Activated B cell treated with CpG ODN at 0.5 μM for 24 hours (primary cell): ENCODE measurements around the gene HOXB5. TPM values are rescaled to one million over a fixed set of nuclear protein-coding genes. Genes with fewer than 3 reads are reported as not detected.

ENCODE experiments used
- ATAC-seq: fragments of 200-7000 bp; cut with Tn5 transposase; one replicate; pipeline ENCODE4 v1.10.0; 2021; ENCODE audit warnings: low read depth, mild to moderate bottlenecking, moderate library complexity
- CTCF ChIA-PET: fragments of 350-600 bp; sonication (Branson Sonifier 250); formaldehyde crosslinking; loops from one replicate; lab custom pipeline; 2021; ENCODE audit warnings: antibody characterized with exemption; lab: Charles Lee
- POLR2A ChIA-PET: fragments of 350-600 bp; sonication (Branson Sonifier 250); formaldehyde crosslinking; loops from one replicate; lab custom pipeline; 2021; ENCODE audit warnings: antibody characterized with exemption; lab: Charles Lee
- DNase-seq: peaks from one replicate; pipeline ENCODE4 v3.0.0; 2022
- H3K27ac Mint-ChIP-seq: one replicate; pipeline ENCODE4 v1.8.0; 2020; ENCODE audit warnings: mixed read lengths
- H3K27me3 Mint-ChIP-seq: one replicate; pipeline ENCODE4 v1.8.0; 2021; ENCODE audit warnings: mixed read lengths
- H3K36me3 Mint-ChIP-seq: one replicate; pipeline ENCODE4 v1.8.0; 2021; ENCODE audit warnings: low read depth, mixed read lengths
- H3K4me1 Mint-ChIP-seq: one replicate; pipeline ENCODE4 v1.8.0; 2021; ENCODE audit warnings: mixed read lengths
- H3K4me3 Mint-ChIP-seq: one replicate; pipeline ENCODE4 v1.8.0; 2020; ENCODE audit warnings: mild to moderate bottlenecking, mixed read lengths
- H3K9me3 Mint-ChIP-seq: one replicate; pipeline ENCODE4 v1.8.0; 2020; ENCODE audit warnings: mixed read lengths
- intact Hi-C: fragments of 100-400 bp; cut with micrococcal nuclease; formaldehyde crosslinking; loops from one replicate; pipeline ENCODE4 v1.15.1; 2024
- total RNA-seq: library from RNA; stranded (reverse); gene quantifications from 2 replicates; pipeline ENCODE4 v1.2.3, GENCODE V29; 2022
- TF ChIP-seq, protein P1 (sequence below): fragments of 200-600 bp; IDR thresholded peaks from one replicate; pipeline ENCODE4 v1.8.0; 2022; ENCODE audit warnings: antibody characterized with exemption, mild to moderate bottlenecking

Gene HOXB5
- total RNA-seq, 1 donor from 2014 or later = not detected

DNA sequence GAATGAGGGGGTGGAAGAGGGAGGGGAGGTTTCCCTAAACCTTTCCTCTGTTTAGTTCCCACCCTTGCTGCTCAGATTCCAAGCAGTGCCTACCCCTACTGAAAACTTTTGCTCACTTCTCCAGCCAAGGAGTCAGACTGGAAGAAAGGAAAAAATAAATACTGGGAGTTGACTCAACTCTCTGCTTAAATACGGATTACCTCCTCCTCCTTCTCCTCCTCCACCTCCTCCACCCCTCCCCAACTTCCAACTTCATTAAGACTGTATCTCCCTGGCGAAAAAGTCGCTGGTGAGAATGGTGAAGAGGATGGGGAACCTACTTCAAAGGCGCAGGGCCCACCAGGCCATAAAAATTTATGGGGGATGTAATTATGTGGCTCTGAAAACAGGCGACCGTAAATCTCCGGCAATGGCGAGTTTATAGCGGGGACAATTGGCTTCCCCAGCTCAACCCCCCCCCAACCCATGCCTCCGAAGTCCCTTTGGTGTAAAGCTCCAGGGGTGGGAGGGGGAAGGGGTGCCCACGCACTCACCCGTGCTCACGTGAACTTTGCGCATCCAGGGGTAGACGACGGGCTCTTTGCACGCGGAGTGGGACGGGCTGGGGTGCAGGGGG, 16.1 kb downstream of the HOXB5 start:
- peak overlapping the region; percentile 80 for H3K4me3 Mint-ChIP-seq
- peaks cover 2% of the 10 kb centered on the region for H3K36me3 Mint-ChIP-seq
- TF ChIP-seq, protein P1, sequence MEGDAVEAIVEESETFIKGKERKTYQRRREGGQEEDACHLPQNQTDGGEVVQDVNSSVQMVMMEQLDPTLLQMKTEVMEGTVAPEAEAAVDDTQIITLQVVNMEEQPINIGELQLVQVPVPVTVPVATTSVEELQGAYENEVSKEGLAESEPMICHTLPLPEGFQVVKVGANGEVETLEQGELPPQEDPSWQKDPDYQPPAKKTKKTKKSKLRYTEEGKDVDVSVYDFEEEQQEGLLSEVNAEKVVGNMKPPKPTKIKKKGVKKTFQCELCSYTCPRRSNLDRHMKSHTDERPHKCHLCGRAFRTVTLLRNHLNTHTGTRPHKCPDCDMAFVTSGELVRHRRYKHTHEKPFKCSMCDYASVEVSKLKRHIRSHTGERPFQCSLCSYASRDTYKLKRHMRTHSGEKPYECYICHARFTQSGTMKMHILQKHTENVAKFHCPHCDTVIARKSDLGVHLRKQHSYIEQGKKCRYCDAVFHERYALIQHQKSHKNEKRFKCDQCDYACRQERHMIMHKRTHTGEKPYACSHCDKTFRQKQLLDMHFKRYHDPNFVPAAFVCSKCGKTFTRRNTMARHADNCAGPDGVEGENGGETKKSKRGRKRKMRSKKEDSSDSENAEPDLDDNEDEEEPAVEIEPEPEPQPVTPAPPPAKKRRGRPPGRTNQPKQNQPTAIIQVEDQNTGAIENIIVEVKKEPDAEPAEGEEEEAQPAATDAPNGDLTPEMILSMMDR = no peak
- peaks cover 45% of the 10 kb centered on the region for H3K4me1 Mint-ChIP-seq
- DNase-seq (no peak), ATAC-seq (peak; percentile 6)
- H3K27me3 Mint-ChIP-seq = peaks cover 35% of the 10 kb centered on the region
- intact Hi-C loops = no loop called here
- H3K27ac Mint-ChIP-seq = peak overlapping the region; percentile 24
- POLR2A ChIA-PET = interaction anchor here (0.6 to 0.8 kb wide), 2 partner anchors 171 to 270 kb away, joined by 3 to 4 read pairs; no protein-coding TSS in a partner anchor
- H3K9me3 Mint-ChIP-seq = no peaks in the 10 kb centered on the region
- CTCF ChIA-PET = no interaction called here

DNA sequence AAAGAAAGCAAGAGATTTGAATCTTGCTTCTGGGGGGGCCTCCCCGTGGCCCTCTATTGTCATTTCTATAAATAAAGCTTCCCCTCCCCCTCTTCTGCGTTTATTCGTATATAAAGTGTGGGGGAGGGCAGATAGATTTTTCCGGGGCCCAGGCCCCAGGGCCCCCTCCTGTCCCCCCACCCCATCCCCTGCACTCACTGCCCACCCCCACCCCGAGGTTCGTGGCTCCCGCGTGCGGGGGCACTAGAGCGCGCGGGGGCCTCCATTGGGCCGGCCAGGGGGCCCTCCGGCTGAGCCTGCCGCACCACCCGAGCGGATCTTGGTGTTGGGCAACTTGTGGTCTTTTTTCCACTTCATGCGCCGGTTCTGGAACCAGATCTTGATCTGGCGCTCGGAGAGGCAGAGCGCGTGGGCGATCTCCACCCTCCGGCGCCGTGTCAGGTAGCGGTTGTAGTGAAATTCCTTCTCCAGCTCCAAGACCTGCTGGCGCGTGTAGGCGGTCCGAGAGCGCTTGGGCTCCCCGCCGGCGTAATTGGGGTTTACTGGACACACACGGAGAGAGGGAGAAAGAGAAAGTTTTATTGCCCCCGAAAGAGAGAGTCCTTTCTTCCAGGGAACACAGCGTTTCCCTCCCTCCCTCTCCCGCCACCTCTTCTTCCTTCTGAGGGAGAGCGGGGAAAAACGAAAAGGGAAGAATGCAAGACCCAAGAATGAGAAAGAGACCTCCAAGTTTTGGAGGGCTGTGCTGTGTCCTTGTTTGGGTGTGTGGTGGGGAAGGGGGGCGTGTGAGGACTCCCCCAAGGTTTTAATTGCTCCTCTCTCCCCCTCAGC, 16.9 kb downstream of the HOXB5 start:
- ATAC-seq = no peak
- no peaks in the 10 kb centered on the region for H3K9me3 Mint-ChIP-seq
- peaks cover 32% of the 10 kb centered on the region for H3K27me3 Mint-ChIP-seq
- CTCF ChIA-PET = no interaction called here
- TF ChIP-seq, protein P1 = no peak
- H3K4me1 Mint-ChIP-seq = peaks cover 40% of the 10 kb centered on the region
- peaks cover 2% of the 10 kb centered on the region for H3K36me3 Mint-ChIP-seq
- H3K27ac Mint-ChIP-seq = no peak overlapping the region
- POLR2A ChIA-PET = interaction anchor here (0.7 to 0.8 kb wide), 2 partner anchors 32 to 172 kb away, joined by 3 read pairs; no protein-coding TSS in a partner anchor
- intact Hi-C loops = no loop called here
- no peak for DNase-seq
- peak overlapping the region; percentile 80 for H3K4me3 Mint-ChIP-seq

DNA sequence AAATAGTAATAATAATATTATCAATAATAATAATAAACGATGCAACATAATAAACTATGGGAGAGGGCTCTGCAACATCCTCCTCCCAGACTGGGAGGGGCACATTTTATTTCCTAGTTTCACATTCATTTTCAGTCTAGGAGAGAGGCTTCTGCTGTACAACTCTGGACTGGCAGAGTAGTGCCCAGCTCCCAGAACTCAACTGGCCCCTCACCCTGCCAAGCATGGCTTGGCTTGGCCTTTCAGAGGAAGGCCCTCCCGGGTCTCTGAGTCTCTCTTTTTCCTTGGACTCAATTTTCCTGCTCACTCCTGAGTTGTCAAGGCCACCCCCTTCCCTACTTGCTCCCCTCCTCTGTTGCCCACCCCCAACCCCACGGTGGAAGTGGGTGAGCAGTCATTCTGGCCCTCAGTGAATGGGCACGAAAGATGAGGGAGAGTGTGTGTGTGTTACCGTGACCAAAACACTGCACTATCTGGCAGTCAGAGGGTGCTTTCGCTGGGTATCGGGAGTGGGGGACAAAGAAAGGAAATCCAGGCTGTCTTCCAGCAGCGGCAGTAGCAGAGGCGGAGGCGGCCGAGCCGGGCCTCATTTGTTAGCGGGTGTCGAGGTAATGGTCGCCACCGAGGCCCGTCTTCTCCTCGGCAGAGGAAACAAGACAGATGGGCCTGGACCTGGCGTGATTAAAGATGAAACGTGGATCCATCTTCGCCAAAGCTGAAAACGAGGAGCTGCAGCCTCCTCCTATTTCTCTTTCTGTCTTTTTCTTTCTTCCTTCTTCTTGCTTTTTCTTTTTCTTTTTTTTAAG, 17.7 kb downstream of the HOXB5 start:
- POLR2A ChIA-PET = interaction anchor here (0.7 kb wide), 1 partner anchor 31 kb away, joined by 3 read pairs; no protein-coding TSS in a partner anchor
- H3K9me3 Mint-ChIP-seq = no peaks in the 10 kb centered on the region
- H3K27me3 Mint-ChIP-seq = peaks cover 25% of the 10 kb centered on the region
- CTCF ChIA-PET = no interaction called here
- H3K27ac Mint-ChIP-seq = no peak overlapping the region
- peak overlapping the region; percentile 47 for H3K4me3 Mint-ChIP-seq
- intact Hi-C loops = no loop called here
- TF ChIP-seq, protein P1 = no peak
- no peak for DNase-seq
- ATAC-seq = no peak
- peaks cover 34% of the 10 kb centered on the region for H3K4me1 Mint-ChIP-seq
- H3K36me3 Mint-ChIP-seq = peaks cover 2% of the 10 kb centered on the region

DNA sequence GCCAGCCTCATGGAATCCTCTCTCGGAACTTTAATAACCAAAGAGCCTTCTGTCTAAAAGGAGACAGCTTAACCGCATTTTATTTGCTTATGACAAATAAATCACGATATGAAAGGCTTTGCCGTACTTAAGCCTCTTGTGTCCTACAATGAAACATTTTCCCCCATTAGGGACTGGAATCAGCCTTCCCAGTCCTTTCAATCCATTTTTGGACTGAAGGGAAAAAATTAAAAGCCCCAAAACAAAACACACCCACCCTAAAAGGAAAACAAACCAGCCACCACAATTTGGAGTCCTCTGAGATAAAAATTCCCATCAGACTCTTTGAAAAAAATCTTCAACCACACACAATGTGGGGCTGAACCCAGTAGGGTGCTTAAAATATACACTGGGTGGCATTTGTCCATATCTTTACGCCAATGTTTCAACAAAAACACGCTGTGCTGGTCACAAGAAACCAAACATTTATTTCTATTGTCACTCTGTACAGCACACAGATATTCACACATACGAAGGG, 18.5 kb downstream of the HOXB5 start:
- intact Hi-C loops = no loop called here
- no peak for DNase-seq
- no peak for ATAC-seq
- Mint-ChIP-seq H3K9me3 (no peaks in the 10 kb centered on the region), H3K4me1 (peaks cover 33% of the 10 kb centered on the region), H3K36me3 (peaks cover 2% of the 10 kb centered on the region), H3K27ac (no peak overlapping the region), H3K27me3 (peaks cover 18% of the 10 kb centered on the region), H3K4me3 (no peak overlapping the region)
- ChIA-PET POLR2A (no interaction called here), CTCF (no interaction called here)
- TF ChIP-seq, protein P1 = no peak
